HepG2 (cell line): Measurements from ENCODE around the gene GJD3. TPM values are rescaled to one million over a fixed set of nuclear protein-coding genes. Genes with fewer than 3 reads are reported as not detected.

Experiments
- EEA1 ChIP-seq: sonication (generic); formaldehyde crosslinking; IDR thresholded peaks from 2 replicates; pipeline ENCODE4 v1.5.1; 2020; ENCODE audit warnings: mild to moderate bottlenecking, missing genetic modification reagents, borderline replicate concordance
- ELF4 ChIP-seq: sonication (generic); formaldehyde crosslinking; IDR thresholded peaks from 2 replicates; pipeline ENCODE4 v1.5.0; 2020; ENCODE audit warnings: missing genetic modification reagents, mild to moderate bottlenecking, moderate library complexity, borderline replicate concordance
- FOXC1 ChIP-seq: sonication (generic); formaldehyde crosslinking; IDR thresholded peaks from 2 replicates; pipeline ENCODE4 v1.8.0; 2022; ENCODE audit warnings: mild to moderate bottlenecking, missing genetic modification reagents, borderline replicate concordance
- FOXO1 ChIP-seq: sonication (generic); formaldehyde crosslinking; IDR thresholded peaks from 2 replicates; pipeline ENCODE4 v1.4.0; 2020; ENCODE audit warnings: missing genetic modification reagents
- GABPA ChIP-seq, 2 experiments: IDR thresholded peaks; 2 replicates each; pipeline ENCODE4 v1.6.1; 2011 to 2016; ENCODE audit warnings: low read depth in 2 of 2, low read length in 1 of 2, missing biosample characterization in 1 of 2, missing genetic modification characterization in 1 of 2
- MAZ ChIP-seq, 2 experiments: sonication (generic) in 1 of 2; formaldehyde crosslinking in 1 of 2; IDR thresholded peaks; 2 replicates each; pipeline versions ENCODE4 v1.5.0 to v1.6.1; 2012 to 2020; ENCODE audit warnings: low read depth in 2 of 2, mild to moderate bottlenecking in 2 of 2, borderline replicate concordance in 1 of 2, improper control_type of control experiment in 1 of 2, low read length in 1 of 2, missing genetic modification reagents in 1 of 2, moderate library complexity in 1 of 2
- RBAK ChIP-seq: sonication (generic); formaldehyde crosslinking; IDR thresholded peaks from 2 replicates; pipeline ENCODE4 v1.5.1; 2020; ENCODE audit warnings: mild to moderate bottlenecking, missing genetic modification reagents
- RCOR2 ChIP-seq: IDR thresholded peaks from 2 replicates; pipeline ENCODE4 v1.6.1; 2016; ENCODE audit warnings: missing biosample characterization, missing genetic modification reagents
- SMC3 ChIP-seq: IDR thresholded peaks from 2 replicates; pipeline ENCODE4 v1.6.1; 2011; ENCODE audit warnings: low read length, improper control_type of control experiment
- SP2 ChIP-seq: sonication (generic); formaldehyde crosslinking; IDR thresholded peaks from 2 replicates; pipeline ENCODE4 v1.5.1; 2020; ENCODE audit warnings: mild to moderate bottlenecking, missing genetic modification reagents
- SP4 ChIP-seq: sonication (generic); formaldehyde crosslinking; IDR thresholded peaks from 2 replicates; pipeline ENCODE4 v1.8.1; 2023; ENCODE audit warnings: mild to moderate bottlenecking, missing genetic modification reagents
- TMF1 ChIP-seq: sonication (generic); formaldehyde crosslinking; IDR thresholded peaks from 2 replicates; pipeline ENCODE4 v1.8.1; 2022; ENCODE audit warnings: low read depth, missing genetic modification reagents
- ZMYM2 ChIP-seq: sonication (generic); formaldehyde crosslinking; IDR thresholded peaks from 2 replicates; pipeline ENCODE4 v1.8.0; 2022; ENCODE audit warnings: mild to moderate bottlenecking, missing genetic modification reagents
- ZNF292 ChIP-seq: sonication (generic); formaldehyde crosslinking; IDR thresholded peaks from 2 replicates; pipeline ENCODE4 v1.8.1; 2022; ENCODE audit warnings: mild to moderate bottlenecking, low read depth, missing genetic modification reagents, borderline replicate concordance
- ZNF687 ChIP-seq: sonication (generic); formaldehyde crosslinking; IDR thresholded peaks from 2 replicates; pipeline ENCODE4 v1.5.1; 2020; ENCODE audit warnings: mild to moderate bottlenecking, missing genetic modification reagents, moderate library complexity
- polyA plus RNA-seq, 8 experiments: library from polyadenylated mRNA; depleted of rRNA in 3 of 8; stranded (reverse) in 7 of 8; unstranded in 1 of 8; fragments of >200 nt; fragmentation: Illumina TruSeq in 4 of 8; extraction: Trizol in 4 of 8; gene quantifications; 2 replicates each; pipeline versions ENCODE4 v1.2.1 to v1.2.3, GENCODE V29; 2011 to 2016; ENCODE audit warnings: low read depth in 4 of 8, missing spikeins in 1 of 8, mixed read lengths in 1 of 8; ENCODE audit not compliant: insufficient read depth in 1 of 8
- total RNA-seq, 5 experiments: library from RNA; depleted of rRNA; stranded (reverse); fragments of >200 nt; fragmentation: Illumina TruSeq; extraction: Trizol; gene quantifications; 2 replicates each; pipeline ENCODE4 v1.2.3, GENCODE V29; 2016; ENCODE audit warnings: low read depth in 1 of 5
- TF ChIP-seq, protein P1 (sequence below): sonication (generic); formaldehyde crosslinking; IDR thresholded peaks from 2 replicates; pipeline ENCODE4 v1.4.0; 2020; ENCODE audit warnings: low read depth, mild to moderate bottlenecking, missing genetic modification reagents
- TF ChIP-seq, protein P2 (sequence below): IDR thresholded peaks from 2 replicates; pipeline ENCODE4 v1.6.1; 2016; ENCODE audit warnings: low read depth, control low read depth

The GJD3 gene
- total and polyA plus RNA-seq, 2 of the 13 experiments (the other 11 are each of a cell fraction or from before 2014, with no cell fraction given), result not detected

GRCh38 chr17:40326014-40326831, 38.3 kb downstream of the GJD3 start (continued):
- TF ChIP-seq ZNF687 (CRISPR knock-in tag), result peak; percentile 52
- no peak for TF ChIP-seq RBAK (CRISPR knock-in tag)
- no peak for TF ChIP-seq EEA1 (CRISPR knock-in tag)
- TF ChIP-seq, protein P1, sequence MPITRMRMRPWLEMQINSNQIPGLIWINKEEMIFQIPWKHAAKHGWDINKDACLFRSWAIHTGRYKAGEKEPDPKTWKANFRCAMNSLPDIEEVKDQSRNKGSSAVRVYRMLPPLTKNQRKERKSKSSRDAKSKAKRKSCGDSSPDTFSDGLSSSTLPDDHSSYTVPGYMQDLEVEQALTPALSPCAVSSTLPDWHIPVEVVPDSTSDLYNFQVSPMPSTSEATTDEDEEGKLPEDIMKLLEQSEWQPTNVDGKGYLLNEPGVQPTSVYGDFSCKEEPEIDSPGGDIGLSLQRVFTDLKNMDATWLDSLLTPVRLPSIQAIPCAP (CRISPR knock-in tag), result no peak
- peak; percentile 11; the same call in 1 of the 2 replicates for TF ChIP-seq FOXC1 (CRISPR knock-in tag)
- TF ChIP-seq SP2 (CRISPR knock-in tag), result no peak
- no peak for TF ChIP-seq ZNF292 (CRISPR knock-in tag)
- no peak for TF ChIP-seq TMF1
- no peak; the same call in 1 of the 2 replicates for TF ChIP-seq FOXO1 (CRISPR knock-in tag)
- TF ChIP-seq ZMYM2 (CRISPR knock-in tag), result no peak
- no peak for TF ChIP-seq GABPA (IDR thresholded peaks at IDR 0.05; ENCODE audit: low read depth, low read length)
- TF ChIP-seq GABPA (CRISPR knock-in tag; IDR thresholded peaks at IDR 0.05; ENCODE audit: low read depth), result peak; percentile 31; the same call in 1 of the 2 replicates
- peak; percentile 84; the same call in 1 of the 2 replicates for TF ChIP-seq RCOR2 (CRISPR knock-in tag)
- TF ChIP-seq, protein P2, sequence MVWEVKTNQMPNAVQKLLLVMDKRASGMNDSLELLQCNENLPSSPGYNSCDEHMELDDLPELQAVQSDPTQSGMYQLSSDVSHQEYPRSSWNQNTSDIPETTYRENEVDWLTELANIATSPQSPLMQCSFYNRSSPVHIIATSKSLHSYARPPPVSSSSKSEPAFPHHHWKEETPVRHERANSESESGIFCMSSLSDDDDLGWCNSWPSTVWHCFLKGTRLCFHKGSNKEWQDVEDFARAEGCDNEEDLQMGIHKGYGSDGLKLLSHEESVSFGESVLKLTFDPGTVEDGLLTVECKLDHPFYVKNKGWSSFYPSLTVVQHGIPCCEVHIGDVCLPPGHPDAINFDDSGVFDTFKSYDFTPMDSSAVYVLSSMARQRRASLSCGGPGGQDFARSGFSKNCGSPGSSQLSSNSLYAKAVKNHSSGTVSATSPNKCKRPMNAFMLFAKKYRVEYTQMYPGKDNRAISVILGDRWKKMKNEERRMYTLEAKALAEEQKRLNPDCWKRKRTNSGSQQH (CRISPR knock-in tag), result 0 out of 2 replicates have a peak, but pooled peaks have one; percentile 52
- TF ChIP-seq MAZ (IDR thresholded peaks at IDR 0.05; ENCODE audit: borderline replicate concordance, low read depth, low read length), result no peak
- no peak for TF ChIP-seq MAZ (CRISPR knock-in tag; IDR thresholded peaks at IDR 0.05; ENCODE audit: low read depth)
- TF ChIP-seq SMC3, result 0 out of 2 replicates have a peak, but pooled peaks have one; percentile 6
- TF ChIP-seq SP4 (CRISPR knock-in tag), result no peak
- TF ChIP-seq ELF4 (CRISPR knock-in tag), result no peak
